GM21447 (cell line): ENCODE measurements around the gene CD27.
A peak's percentile ranks its signal among the peaks of the same experiment; 100 is the strongest.
"Not testable (repeated sequence)": the region's sequence is repeated elsewhere in the genome, so short reads cannot be mapped to it uniquely, and the experiment has no call there.

Experiments
- ATAC-seq: cut with Tn5 transposase; IDR thresholded peaks from one replicate; pipeline ENCODE4 v1.9.1; 2021; ENCODE audit not compliant: unreplicated experiment

CD27 gene

DNA sequence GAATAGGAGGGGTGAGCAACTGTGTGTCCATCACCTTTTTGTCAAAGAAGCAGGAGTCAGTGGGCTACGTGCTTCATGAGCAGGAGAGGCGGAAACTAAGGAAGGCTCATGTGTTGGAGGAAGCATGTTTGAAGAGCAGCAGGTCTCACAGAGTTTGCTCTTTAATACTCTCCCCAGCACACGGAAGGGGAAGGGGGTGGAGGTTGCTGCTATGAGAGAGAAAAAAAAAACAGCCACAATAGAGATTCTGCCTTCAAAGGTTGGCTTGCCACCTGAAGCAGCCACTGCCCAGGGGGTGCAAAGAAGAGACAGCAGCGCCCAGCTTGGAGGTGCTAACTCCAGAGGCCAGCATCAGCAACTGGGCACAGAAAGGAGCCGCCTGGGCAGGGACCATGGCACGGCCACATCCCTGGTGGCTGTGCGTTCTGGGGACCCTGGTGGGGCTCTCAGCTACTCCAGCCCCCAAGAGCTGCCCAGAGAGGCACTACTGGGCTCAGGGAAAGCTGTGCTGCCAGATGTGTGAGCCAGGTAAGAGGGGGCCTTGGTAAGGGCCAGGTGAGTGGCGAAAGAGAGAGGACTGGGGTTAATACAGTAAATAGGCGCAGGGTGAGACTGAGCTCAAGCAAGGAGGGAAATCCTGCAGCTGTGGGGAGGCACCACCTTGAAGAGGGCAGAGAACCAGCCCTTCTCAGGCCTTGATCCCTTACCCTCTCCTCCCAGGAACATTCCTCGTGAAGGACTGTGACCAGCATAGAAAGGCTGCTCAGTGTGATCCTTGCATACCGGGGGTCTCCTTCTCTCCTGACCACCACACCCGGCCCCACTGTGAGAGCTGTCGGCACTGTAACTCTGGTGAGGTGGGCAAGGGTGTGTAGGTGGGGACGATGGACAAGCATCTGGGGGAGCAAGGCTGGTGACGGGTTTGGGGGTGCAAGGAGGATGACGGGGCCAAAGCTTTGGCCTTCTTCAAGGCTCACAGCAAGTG is at the start of gene CD27:
Gene CD27, plus strand, starts transcription at position 252 of the 985 bp plus-strand sequence. Its CDS starts 141 bp downstream, at position 393.
- no peak for ATAC-seq

DNA sequence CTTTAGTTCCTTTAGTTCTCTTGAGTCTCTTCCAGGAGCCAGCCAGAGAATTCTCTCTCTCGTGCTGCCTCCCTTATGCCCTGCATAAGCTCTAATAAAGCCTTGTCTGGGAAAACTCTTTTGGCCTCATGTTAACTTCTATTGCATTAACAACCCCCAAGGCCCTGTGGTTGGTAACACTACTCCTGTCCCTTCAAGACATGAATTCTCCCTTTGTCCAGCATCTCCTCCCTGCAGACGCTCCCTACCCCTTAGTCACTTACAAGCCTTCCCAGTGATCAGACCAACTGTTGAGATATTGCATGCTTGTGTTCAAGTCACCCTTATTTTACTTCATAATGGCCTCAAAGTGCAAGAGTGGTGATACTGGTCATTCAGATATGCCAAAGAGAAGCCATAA is 48.7 kb upstream of the CD27 start:
- no peak for ATAC-seq

DNA sequence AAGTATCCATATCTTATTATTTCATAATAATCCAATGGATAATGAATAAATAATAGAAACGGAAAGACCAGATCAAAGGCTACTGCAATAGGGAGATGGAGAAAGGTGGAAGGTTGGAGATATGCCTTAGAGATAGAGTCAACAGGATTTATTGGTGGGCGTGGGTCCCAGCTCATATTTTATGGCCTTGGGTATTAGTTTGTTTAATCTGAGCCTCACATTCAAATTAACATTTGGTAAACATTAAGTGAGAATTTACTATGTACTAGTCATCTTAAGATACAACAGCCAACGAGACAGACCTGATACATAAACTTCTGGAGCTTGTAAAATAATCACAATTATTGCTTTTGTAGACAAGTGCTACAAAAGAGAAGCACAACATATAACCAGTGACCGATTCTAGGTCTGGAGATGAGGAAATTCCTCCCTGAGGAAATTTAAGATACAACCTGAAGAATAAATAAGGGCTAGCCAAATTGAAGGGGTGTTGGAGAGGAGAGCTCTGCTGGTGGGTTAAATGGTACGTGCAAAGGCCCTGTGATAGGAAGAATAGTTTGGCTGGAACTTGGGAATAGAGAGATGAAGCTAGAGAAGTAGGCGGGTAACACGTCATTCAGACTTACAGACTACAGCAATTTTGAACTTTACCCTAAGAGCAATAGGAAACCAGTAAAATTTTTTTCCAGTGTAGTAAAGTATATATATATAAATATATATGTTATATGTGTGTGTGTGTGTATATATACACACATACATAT is 44.7 kb upstream of the CD27 start:
- no peak for ATAC-seq

DNA sequence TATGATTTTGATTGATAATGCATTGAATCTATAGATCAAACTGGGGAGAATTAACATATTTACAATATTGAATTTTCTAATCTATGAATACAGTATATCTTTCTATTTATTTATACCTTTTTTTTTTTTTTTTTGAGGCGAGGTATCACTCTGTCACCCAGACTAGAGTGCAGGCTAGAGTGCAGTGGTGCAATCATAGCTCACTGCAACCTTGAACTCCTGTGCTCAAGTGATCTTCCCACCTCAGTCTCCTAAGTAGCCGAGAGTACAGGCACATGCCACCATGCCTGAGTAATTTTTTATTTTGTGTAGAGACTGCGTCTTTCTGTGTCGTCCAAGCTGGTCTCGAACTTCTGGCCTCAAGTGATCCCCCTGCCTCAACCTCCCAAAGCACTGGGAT is 40.4 kb upstream of the CD27 start:
- no peak for ATAC-seq

DNA sequence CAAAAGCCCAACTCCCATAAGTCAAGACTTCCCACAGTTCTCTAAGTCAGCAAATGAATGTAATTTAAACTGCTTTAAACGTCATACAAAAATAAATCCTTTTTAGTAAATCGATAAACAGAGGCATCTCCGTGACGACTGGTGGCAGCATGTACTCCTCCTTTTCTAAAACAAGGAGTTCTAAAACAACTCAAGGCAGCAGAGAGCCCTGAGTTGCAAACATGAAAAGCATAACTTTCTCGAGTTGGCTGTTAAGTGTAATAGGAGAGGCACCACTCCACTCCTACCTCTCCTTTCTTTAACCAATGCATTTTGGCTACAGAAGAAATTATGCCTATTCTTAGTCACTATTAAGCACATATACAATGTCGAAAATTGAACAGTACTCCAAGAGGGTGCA is 38.8 kb upstream of the CD27 start:
- ATAC-seq, result no peak

DNA sequence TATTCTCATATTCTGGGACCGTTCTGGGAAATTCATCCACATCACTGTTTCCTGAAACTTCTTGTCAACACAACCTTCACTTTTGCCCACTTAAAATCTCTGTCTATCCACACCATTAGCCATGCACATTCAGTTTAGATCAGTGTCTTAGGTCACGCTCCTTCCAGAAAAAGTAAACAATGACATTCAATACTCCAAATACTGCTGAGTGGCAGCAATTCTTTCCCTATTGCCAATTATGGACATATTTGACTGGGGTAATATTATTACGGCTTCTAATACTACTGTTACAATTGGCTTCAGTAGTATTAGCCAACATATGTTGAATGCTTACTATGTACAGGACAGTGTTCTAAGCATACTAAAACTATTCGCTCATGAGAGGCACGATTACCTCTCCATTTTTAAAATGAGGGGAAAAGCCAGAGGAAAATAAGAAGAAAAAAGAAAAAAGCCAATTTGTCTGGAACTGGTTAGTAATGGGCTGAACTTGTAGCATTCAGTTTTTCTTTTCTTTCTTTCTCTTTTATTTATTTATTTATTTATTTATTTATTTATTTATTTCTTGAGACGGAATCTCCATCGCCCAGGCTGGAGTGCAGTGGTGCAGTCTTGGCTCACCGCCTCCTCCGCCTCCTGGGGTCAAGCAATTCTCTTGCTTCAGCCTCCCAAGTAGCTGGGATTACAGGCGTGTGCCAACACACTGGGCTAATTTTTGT is 37.4 kb upstream of the CD27 start:
- ATAC-seq, result no peak

DNA sequence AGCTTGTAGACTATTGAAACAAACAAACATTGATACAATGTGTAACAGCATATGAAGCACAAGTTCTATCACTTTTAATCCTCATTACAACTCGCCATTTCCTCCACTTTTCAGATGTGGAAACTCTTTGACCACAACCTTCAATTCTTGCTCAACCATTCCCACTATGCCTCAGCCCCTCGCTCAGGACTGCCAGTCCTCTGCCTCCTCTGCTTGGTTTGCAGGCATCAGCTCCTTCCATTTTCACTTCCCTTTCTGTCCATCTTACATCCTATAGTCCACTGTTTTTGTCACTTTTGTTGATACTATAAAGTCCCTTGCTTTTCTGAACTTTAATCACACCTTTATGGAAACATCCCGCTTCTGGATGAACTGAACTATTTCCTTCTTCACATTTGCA is 28.2 kb upstream of the CD27 start:
- no peak for ATAC-seq

DNA sequence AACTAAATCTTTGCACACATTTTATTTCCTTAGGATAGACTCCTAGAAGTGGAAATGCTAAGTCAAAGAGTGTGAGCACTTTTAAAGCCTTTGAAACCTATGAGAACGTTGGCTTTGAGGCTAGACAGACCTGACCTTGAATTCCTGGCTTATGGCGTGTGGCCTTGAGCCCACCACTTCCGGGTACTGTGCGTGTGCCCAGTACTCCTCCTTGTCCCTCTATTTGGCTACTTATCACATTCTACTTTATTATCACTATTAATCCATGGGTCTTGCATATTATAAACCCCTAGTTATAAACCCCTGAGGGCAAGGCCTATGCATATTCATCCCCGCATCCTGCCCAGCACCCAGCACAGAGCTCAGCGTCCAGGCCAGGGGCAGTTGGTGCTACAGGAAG is 26.0 kb upstream of the CD27 start:
- ATAC-seq, result no peak

DNA sequence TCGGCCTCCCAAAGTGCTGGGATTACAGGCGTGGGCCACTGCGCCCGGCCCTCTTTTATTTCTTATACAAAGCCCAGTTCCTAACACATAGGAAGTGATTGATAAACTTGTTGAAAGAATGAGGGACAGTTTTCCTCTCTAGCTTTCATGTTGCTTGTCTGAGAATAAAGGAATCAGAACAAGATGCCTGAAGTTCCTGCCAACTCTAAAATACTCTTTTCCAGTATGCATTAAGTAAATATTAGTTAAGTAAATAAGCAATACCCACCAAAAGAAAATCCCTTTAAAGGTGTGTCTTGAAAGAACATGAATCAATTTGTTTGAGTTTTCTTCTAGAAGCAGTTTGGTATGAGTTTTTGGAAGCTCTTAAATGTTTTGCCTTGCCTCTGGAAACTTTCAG is 24.4 kb upstream of the CD27 start:
- ATAC-seq, result no peak

DNA sequence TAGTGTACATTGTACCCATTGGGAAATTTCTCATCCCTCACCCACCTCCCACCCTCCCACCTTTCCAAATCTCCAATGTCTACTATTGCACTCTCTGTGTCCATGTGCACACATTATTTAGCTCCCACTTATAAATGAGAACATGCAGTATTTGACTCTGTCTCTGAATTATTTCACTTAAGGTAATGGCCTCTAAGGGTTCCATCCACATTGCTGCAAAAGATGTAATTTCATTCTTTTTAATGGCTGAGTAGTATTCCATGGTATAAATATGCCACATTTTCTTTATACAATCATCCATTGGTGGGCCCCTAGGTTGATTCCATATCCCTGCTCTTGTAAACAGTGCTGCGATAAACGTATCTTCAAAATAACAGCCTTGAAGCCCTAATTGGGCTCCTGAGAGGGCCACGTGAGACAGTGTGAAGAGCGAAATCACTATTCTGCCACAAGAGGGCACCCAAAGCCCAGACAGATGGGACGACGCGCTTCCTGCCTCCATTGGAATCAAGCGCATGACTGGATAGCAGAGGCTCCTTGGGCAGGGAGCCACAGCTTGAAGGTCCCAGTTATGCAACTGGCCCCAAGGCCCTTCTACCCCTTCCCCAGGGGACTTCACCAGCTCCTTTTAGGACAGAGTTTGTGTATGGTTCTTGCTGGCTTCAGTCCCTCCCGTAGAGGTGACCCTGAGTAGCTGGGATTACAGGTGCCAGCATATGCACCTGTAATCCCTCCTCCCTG is 21.3 kb upstream of the CD27 start:
- no peak for ATAC-seq

DNA sequence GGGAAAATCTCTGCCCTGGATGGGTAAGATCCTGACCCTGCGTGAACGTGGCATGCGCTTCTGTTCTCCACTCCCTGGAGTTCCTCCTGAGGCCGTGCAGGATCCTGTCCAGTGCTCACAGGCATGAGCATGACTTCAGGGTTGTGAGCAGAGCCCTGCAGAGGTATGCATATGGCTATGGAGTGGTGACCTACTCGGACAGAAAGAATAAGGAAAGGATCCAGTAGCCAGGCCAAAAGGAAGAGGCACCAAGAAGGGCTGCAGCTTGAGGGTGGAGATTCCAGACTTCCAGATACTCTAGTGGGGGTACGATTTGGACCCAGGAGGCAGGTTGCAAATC is 20.8 kb upstream of the CD27 start:
- ATAC-seq, result no peak

DNA sequence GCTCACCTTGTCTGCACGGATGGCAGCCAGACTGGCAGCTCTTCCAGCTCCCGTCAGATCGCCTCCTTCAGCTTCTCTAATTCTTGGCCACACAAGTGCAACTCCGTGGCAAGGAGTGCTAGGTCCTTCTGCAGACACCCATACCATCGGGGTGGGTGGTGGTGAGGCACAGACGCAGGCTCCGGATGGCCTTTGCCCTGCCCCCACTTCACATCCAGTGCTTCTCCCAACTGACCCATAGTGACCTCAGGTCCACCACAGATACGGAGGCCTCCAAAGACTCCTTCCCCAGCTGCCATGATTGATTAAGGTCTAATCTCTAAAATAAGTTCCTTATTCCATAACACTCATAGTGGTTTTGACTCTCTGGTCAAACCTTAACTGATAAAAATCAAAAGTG is 19.9 kb upstream of the CD27 start:
- no peak for ATAC-seq

DNA sequence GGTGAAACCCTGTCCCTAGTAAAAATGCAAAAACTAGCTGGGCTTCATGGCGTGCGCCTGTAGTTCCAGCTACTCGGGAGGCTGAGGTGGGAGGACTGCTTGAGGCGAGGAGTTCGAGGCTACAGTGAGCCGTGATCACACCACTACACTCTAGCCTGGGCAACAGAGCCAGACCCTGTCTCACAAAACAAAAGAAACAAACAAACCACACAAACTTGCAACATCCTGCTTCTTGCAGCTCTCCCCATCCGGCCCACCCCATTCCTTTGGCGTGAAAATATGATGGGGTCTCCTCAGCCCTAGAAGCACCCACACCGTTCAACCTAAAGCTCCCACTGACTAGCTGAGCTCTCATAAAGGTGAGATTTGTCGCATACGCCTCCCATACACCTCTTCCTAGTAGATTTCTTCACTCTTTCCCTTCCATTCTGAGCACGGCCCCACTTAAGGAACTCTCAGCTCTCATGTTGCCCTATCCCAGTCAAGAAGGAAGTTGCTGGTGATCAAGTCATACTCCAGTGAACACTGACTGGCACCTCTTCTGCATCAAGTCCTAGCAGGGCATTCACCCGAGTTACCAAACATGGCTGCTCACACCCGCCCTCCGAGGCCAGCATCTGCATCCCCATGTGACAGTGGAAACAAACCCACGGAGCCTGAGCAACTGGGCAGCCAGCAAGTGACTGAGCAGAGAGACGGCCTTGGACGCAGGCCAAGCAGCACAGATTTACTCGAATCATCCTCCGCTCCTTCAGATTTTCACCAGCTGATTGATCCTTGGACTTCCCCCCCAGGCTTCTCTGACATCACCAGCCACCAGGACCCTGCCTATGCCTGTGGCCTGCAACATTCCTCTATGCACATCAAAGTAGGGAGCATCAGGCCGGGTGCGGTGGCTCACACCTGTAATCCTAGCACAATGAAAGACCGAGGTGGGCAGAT is 18.9 kb upstream of the CD27 start:
- no peak for ATAC-seq

DNA sequence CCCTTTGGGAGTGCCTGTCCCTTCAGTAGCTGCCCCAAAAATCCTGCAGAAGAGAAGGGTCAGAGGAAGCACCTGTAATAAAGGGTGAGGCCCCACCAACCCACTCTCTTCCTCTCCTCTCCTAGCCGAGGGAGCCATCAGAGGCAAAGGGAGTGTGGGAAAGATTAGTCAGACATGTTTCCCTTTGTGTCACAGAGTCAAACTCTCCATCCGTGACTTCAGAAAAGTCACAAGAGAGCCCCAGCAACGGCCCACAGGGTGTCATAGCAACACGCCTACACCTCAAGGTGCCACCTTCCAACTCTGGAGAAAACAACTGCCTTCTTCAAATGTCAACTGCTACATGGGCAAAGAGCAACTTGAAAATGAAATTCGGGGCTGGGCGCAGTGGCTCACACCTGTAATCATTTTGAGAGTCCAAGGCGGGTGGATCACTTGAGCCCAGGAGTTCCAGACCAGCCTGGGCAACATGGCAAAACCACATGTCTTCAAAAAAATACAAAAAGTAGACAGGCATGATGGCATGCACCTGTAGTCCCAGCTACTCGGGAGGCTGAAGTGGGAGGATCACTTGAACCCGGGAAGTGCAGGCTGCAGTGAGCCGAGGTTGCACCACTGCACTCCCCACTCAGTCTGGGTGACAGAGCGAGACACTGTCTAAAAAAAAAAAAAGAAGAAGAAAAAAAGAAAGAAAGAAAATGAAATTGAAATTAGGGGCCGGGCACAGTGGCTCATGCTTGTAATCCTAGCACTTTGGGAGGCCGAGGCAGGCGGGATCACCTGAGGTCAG is 17.7 kb upstream of the CD27 start:
- peak; percentile 63 for ATAC-seq

DNA sequence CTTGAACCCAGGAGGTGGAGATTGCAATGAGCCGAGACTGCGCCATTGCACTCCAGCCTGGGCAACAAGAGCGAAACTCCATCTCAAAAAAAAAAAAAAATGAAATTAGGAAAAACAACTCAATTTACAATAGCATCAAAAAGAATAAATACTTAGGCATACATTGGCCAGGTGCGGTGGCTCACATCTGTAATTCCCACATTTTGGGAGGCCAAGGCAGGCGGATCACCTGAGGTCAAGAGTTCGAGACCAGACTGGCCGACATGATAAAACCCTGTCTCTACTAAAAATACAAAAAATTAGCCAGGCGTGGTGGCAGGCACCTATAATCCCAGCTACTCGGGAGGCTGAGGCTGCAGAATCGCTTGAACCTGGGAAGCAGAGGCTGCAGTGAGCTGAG is 17.0 kb upstream of the CD27 start:
- not testable (repeated sequence) for ATAC-seq

DNA sequence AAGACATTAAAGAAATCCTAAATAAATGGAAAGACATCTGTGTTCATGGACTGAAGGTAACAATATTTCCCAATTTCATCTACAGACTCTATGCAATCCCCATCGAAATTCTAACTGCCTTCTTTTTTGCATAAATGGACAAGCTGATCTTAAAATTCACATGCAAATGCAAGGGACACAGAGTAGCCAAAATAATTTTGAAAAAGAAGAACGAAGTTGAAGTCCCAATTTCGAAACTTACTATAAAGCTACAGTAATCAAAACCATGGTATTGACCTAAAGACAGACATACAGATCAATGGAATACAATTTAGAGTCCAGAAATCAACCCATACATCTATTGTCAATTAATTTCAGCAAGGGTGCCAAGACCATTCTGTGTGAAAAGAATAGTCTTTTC is 16.4 kb upstream of the CD27 start:
- no peak for ATAC-seq

DNA sequence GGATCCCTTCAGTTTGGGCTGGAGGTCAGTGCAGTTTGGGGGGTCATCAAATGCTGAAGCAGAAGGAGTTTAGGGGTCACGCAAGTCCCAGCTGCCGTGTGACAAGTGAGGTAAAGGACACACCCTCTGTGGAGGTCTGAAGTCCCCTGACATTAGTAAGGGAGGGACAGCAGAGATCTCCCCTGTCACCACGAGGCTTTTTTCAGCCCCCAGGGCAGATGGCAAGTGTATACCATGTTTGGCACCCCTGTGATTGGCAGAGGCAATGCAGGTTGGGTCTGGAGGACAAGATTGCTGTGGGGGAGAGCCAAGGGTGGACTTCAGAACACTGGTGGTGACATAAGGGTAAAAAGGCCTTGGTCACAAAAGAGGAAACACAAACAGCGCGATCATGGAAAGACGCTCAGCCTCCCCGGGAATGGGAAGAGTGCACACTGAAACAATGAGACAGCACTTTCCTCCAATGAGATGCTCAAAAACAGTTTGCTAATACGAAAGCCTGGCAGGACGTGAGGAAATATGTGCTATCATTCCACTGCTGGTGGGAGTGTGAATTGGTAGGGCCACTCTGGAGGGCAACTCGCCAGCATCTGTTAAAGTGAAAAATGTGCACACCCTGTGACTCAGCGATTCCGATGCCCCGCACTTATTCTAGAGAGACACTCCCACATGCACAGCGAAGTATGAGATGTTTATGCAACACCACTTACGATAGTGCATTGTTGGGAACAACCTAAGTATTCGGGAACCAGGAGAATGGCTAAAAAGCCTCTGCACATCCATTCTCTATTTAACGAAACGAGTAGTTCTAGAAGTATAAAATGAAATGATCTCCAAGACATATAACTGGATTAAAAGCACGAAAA is 14.4 kb upstream of the CD27 start:
- no peak for ATAC-seq

DNA sequence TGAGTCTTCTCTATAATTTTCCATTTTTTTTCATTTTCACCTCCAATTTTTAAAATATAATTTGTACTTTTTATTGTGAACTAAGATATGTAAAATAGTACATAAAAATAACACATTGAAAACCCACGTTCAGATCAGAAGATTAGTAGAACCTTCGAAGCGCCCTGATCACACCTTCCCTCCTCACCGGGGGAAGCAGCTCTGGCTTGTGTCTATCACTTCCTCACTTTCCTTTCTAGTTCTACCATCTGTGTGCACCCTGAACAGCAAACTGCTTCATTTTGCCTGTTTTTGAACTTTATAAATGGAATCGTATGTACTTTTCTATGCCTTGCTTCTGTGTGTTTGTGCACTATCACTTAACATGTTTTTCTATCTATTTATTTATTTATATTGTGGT is 11.8 kb upstream of the CD27 start:
- no peak for ATAC-seq
